ENCODE measurements around the gene MAP7.
A peak's percentile ranks its signal among the peaks of the same experiment; 100 is the strongest.
"Not testable (repeated sequence)": the region's sequence is repeated elsewhere in the genome, so short reads cannot be mapped to it uniquely, and the experiment has no call there.

The MAP7 gene

GRCh38 chr6:136387316-136387715 is 162.9 kb downstream of the MAP7 start:
- CTCF ChIA-PET = interaction anchor here (0.7 to 1.3 kb wide), 4 partner anchors 9 to 30 kb away, joined by 3 read pairs; no protein-coding TSS in a partner anchor

GRCh38 chr6:136383268-136383937 is 166.8 kb downstream of the MAP7 start:
- TF ChIP-seq CTCF (IDR thresholded peaks at IDR 0.05; ENCODE audit: control extremely low read depth, extremely low read depth, low read depth, missing control alignments) = no peak
- POLR2A ChIA-PET = no interaction called here
- CTCF ChIA-PET = interaction anchor here (1.3 kb wide), 1 partner anchor 8 kb away, joined by 4 read pairs; no protein-coding TSS in a partner anchor
- no peak for DNase-seq (ENCODE audit: extremely low spot score)

More at GRCh38 chr6:136387316-136387715, 162.9 kb downstream of the MAP7 start:
- POLR2A ChIA-PET = no interaction called here
- DNase-seq (ENCODE audit: extremely low spot score) = no peak
- TF ChIP-seq CTCF (IDR thresholded peaks at IDR 0.05; ENCODE audit: control extremely low read depth, extremely low read depth, low read depth, missing control alignments) = no peak

- no peak for DNase-seq (ENCODE audit: extremely low spot score)
- CTCF ChIA-PET = no interaction called here
- TF ChIP-seq CTCF (IDR thresholded peaks at IDR 0.05; ENCODE audit: control extremely low read depth, extremely low read depth, low read depth, missing control alignments) = no peak
- POLR2A ChIA-PET = no interaction called here
These were observed 167.5 kb downstream of the MAP7 start for GRCh38 chr6:136382676-136383252.

GRCh38 chr6:136378888-136379287 is 171.3 kb downstream of the MAP7 start:
- peak; percentile 22 for TF ChIP-seq CTCF (IDR thresholded peaks at IDR 0.05; ENCODE audit: control extremely low read depth, extremely low read depth, low read depth, missing control alignments)
- no peak for DNase-seq (ENCODE audit: extremely low spot score)
- CTCF ChIA-PET = no interaction called here
- POLR2A ChIA-PET = no interaction called here

- POLR2A ChIA-PET; DNase-seq (ENCODE audit: extremely low spot score): not testable (repeated sequence)
- CTCF ChIA-PET = interaction anchor here (1.0 to 1.8 kb wide), 3 partner anchors 8 to 18 kb away, joined by 4 to 8 read pairs (median 5); no protein-coding TSS in a partner anchor
These were observed 174.4 kb downstream of the MAP7 start for GRCh38 chr6:136375836-136376235.

GRCh38 chr6:136371959-136372358 is 178.3 kb downstream of the MAP7 start:
- no peak for DNase-seq (ENCODE audit: extremely low spot score)
- CTCF ChIA-PET = interaction anchor here (1.9 kb wide), 2 partner anchors 9 to 32 kb away, joined by 5 read pairs; no protein-coding TSS in a partner anchor

More at GRCh38 chr6:136371959-136372358, 178.3 kb downstream of the MAP7 start:
- no peak for TF ChIP-seq CTCF (IDR thresholded peaks at IDR 0.05; ENCODE audit: control extremely low read depth, extremely low read depth, low read depth, missing control alignments)
- POLR2A ChIA-PET = no interaction called here
